ENCODE data around the gene DNAH14.

GRCh38 chr1:224911217-224911616 is 18.3 kb upstream of the DNAH14 start:
- TF ChIP-seq CTCF (IDR thresholded peaks at IDR 0.05) (no peak), POLR2A (IDR thresholded peaks at IDR 0.05) (no peak), POLR2AphosphoS5 (IDR thresholded peaks at IDR 0.05) (no peak)
